Measurements from ENCODE around the gene DHODH. TPM values are rescaled to one million over a fixed set of nuclear protein-coding genes. Genes with fewer than 3 reads are reported as not detected.

The DHODH gene
- total and polyA plus RNA-seq, 2 donors (not counting 1 experiment from before 2014, with no cell fraction given), result 7.4 to 11.3 TPM

- Histone ChIP-seq H2AFZ (ENCODE audit: insufficient read depth, low read depth, low read length, poor library complexity, severe bottlenecking) (no peak overlapping the region), H3K79me2 (ENCODE audit: control insufficient read depth, insufficient read depth, low read length) (peaks cover 6% of the 10 kb centered on the region), H3K9ac (ENCODE audit: low read length) (no peak overlapping the region), H3K27ac (ENCODE audit: low read length in 2 of 2) (no peak overlapping the region), H3K27me3 (replicated peaks in 1 of 4; ENCODE audit: control extremely low read depth in 1 of 4, control insufficient read depth in 3 of 4, insufficient read depth in 4 of 4, low read length in 3 of 4) (no peaks in the 10 kb centered on the region), H3K9me3 (ENCODE audit: control extremely low read depth in 1 of 3, control insufficient read depth in 2 of 3, insufficient read depth in 1 of 3, low read length in 2 of 3) (no peaks in the 10 kb centered on the region), H3K4me3 (ENCODE audit: control extremely low read depth in 1 of 5, extremely low read depth in 1 of 5, insufficient read depth in 1 of 5, low read depth in 2 of 5, low read length in 4 of 5) (no peak overlapping the region), H3K4me2 (replicated peaks; ENCODE audit: low read depth, low read length, poor library complexity, severe bottlenecking) (no peak overlapping the region), H3K4me1 (ENCODE audit: control insufficient read depth in 2 of 2, insufficient read depth in 2 of 2, low read length in 2 of 2) (no peaks in the 10 kb centered on the region), H3K36me3 (replicated peaks in 1 of 2; ENCODE audit: control extremely low read depth in 1 of 2, control insufficient read depth in 1 of 2, extremely low read depth in 1 of 2, insufficient read depth in 2 of 2, low read length in 1 of 2) (peaks cover 0 to 58% of the 10 kb centered on the region in 2 experiments), H4K20me1 (ENCODE audit: control insufficient read depth, insufficient read depth, low read length, poor library complexity, severe bottlenecking) (no peaks in the 10 kb centered on the region)
- 88% methylated on average over 5 of the region's 8 CpGs for WGBS (ENCODE audit: insufficient coverage)
- no peak overlapping the region for H3K4me3 Mint-ChIP-seq
- DNase-seq, result no peak
- H3K27ac Mint-ChIP-seq, result no peak overlapping the region
- no peak for TF ChIP-seq CTCF (IDR thresholded peaks at IDR 0.05)
- TF ChIP-seq EZH2 (IDR thresholded peaks at IDR 0.05; ENCODE audit: borderline replicate concordance, insufficient read depth, low read depth, low read length, poor library complexity, severe bottlenecking), result no peak
- no peak for ATAC-seq (ENCODE audit: low read depth)
- no peaks in the 10 kb centered on the region for H3K27me3 Mint-ChIP-seq
- CTCF ChIA-PET, result no interaction called here
- intact Hi-C loops (cut with micrococcal nuclease), result no loop called here
- no peaks in the 10 kb centered on the region for H3K9me3 Mint-ChIP-seq (ENCODE audit: insufficient read depth)
- peaks cover 8% of the 10 kb centered on the region for H3K4me1 Mint-ChIP-seq
- POLR2A ChIA-PET, result no interaction called here
Observed at GRCh38 chr16:72014675-72015074, 6.1 kb downstream of the DHODH start.

GRCh38 chr16:72015124-72015523 is 6.6 kb downstream of the DHODH start:
- ChIA-PET CTCF (no interaction called here), POLR2A (no interaction called here)
- no peak overlapping the region for H3K27ac ChIP-seq (ENCODE audit: low read length in 2 of 2)
- peaks cover 1% of the 10 kb centered on the region for H3K79me2 ChIP-seq (ENCODE audit: control insufficient read depth, insufficient read depth, low read length)
- H3K4me1 Mint-ChIP-seq, result peaks cover 5% of the 10 kb centered on the region
- H3K27me3 ChIP-seq (replicated peaks in 1 of 4; ENCODE audit: control extremely low read depth in 1 of 4, control insufficient read depth in 3 of 4, insufficient read depth in 4 of 4, low read length in 3 of 4), result no peaks in the 10 kb centered on the region
- no peak overlapping the region for H2AFZ ChIP-seq (ENCODE audit: insufficient read depth, low read depth, low read length, poor library complexity, severe bottlenecking)
- no peak overlapping the region for H3K4me3 ChIP-seq (ENCODE audit: control extremely low read depth in 1 of 5, extremely low read depth in 1 of 5, insufficient read depth in 1 of 5, low read depth in 2 of 5, low read length in 4 of 5)
- no peak overlapping the region for H3K4me2 ChIP-seq (replicated peaks; ENCODE audit: low read depth, low read length, poor library complexity, severe bottlenecking)
- no peaks in the 10 kb centered on the region for H4K20me1 ChIP-seq (ENCODE audit: control insufficient read depth, insufficient read depth, low read length, poor library complexity, severe bottlenecking)
- H3K36me3 ChIP-seq (replicated peaks in 1 of 2; ENCODE audit: control extremely low read depth in 1 of 2, control insufficient read depth in 1 of 2, extremely low read depth in 1 of 2, insufficient read depth in 2 of 2, low read length in 1 of 2), result peaks cover 0 to 58% of the 10 kb centered on the region in 2 experiments
- ATAC-seq (ENCODE audit: low read depth) (no peak), DNase-seq (no peak)
- no peak overlapping the region for H3K4me3 Mint-ChIP-seq
- no peaks in the 10 kb centered on the region for H3K27me3 Mint-ChIP-seq
- WGBS (ENCODE audit: insufficient coverage), result 100% methylated on average over 1 of the region's 3 CpGs
- H3K9me3 Mint-ChIP-seq (ENCODE audit: insufficient read depth), result no peaks in the 10 kb centered on the region
- H3K9ac ChIP-seq (ENCODE audit: low read length), result no peak overlapping the region
- intact Hi-C loops (cut with micrococcal nuclease), result no loop called here
- no peaks in the 10 kb centered on the region for H3K4me1 ChIP-seq (ENCODE audit: control insufficient read depth in 2 of 2, insufficient read depth in 2 of 2, low read length in 2 of 2)
- no peaks in the 10 kb centered on the region for H3K9me3 ChIP-seq (ENCODE audit: control extremely low read depth in 1 of 3, control insufficient read depth in 2 of 3, insufficient read depth in 1 of 3, low read length in 2 of 3)
- TF ChIP-seq EZH2 (IDR thresholded peaks at IDR 0.05; ENCODE audit: borderline replicate concordance, insufficient read depth, low read depth, low read length, poor library complexity, severe bottlenecking) (no peak), CTCF (IDR thresholded peaks at IDR 0.05) (no peak)
- no peak overlapping the region for H3K27ac Mint-ChIP-seq

Measured in B cell (primary cell).